ENCODE data around the gene MRPL14. TPM values are rescaled to one million over a fixed set of nuclear protein-coding genes. Genes with fewer than 3 reads are reported as not detected.

The MRPL14 gene
- total RNA-seq (2022; extraction: Qiagen RNA extraction), result 58.4 to 75.2 TPM (median 73.2 TPM) in 5 replicates

GRCh38 chr6:44127186-44128019, at the start of gene MRPL14, which contains the start of gene TMEM63B:
Gene MRPL14, minus strand, starts transcription at chr6:44127452. Its CDS starts 10,841 bp downstream, at chr6:44116611.
Gene TMEM63B, plus strand, starts transcription at chr6:44127554. Its CDS starts 7,031 bp downstream, at chr6:44134585.

GRCh38 chr6:44158770-44159228, 31.5 kb upstream of the MRPL14 start, which contains the start of gene CAPN11:
Gene CAPN11, plus strand, starts transcription at chr6:44158820. Its CDS starts 29 bp downstream, at chr6:44158849.

Other genes starting within 250 kb of the MRPL14 start
- gene TMEM63B, start 102 bp upstream of the MRPL14 start, total RNA-seq (2022; extraction: Qiagen RNA extraction), result 12.7 to 18.0 TPM (median 16.7 TPM) in 5 replicates
- gene CAPN11, start 31.4 kb upstream of the MRPL14 start, total RNA-seq (2022; extraction: Qiagen RNA extraction), result 0.02 TPM in 1 of 5 replicates, not detected in the others
- not detected in 5 replicates for gene MYMX, start 89.5 kb upstream of the MRPL14 start, total RNA-seq (2022; extraction: Qiagen RNA extraction)
- 41.8 to 58.1 TPM (median 55.7 TPM) in 5 replicates for gene SLC29A1, start 96.1 kb upstream of the MRPL14 start, total RNA-seq (2022; extraction: Qiagen RNA extraction)
- gene HSP90AB1, start 119.6 kb upstream of the MRPL14 start, total RNA-seq (2022; extraction: Qiagen RNA extraction), result 1,156 to 1,487 TPM (median 1,195 TPM) in 5 replicates
- 52.8 to 71.0 TPM (median 68.4 TPM) in 5 replicates for gene SLC35B2, start 130.1 kb upstream of the MRPL14 start, total RNA-seq (2022; extraction: Qiagen RNA extraction)
- gene NFKBIE, start 138.1 kb upstream of the MRPL14 start, total RNA-seq (2022; extraction: Qiagen RNA extraction), result 8.8 to 13.9 TPM (median 12.1 TPM) in 5 replicates
- 0.02 to 0.06 TPM (median 0.04 TPM) in 4 of 5 replicates, not detected in the other for gene TMEM151B, start 143.0 kb upstream of the MRPL14 start, total RNA-seq (2022; extraction: Qiagen RNA extraction)
- gene AARS2, start 185.9 kb upstream of the MRPL14 start, total RNA-seq (2022; extraction: Qiagen RNA extraction), result 5.9 to 8.5 TPM (median 7.3 TPM) in 5 replicates
- not detected in 5 replicates for gene SPATS1, start 215.2 kb upstream of the MRPL14 start, total RNA-seq (2022; extraction: Qiagen RNA extraction)